ENCODE data around the gene PRSS33.

PRSS33 gene, protein sequence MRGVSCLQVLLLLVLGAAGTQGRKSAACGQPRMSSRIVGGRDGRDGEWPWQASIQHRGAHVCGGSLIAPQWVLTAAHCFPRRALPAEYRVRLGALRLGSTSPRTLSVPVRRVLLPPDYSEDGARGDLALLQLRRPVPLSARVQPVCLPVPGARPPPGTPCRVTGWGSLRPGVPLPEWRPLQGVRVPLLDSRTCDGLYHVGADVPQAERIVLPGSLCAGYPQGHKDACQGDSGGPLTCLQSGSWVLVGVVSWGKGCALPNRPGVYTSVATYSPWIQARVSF

DNA sequence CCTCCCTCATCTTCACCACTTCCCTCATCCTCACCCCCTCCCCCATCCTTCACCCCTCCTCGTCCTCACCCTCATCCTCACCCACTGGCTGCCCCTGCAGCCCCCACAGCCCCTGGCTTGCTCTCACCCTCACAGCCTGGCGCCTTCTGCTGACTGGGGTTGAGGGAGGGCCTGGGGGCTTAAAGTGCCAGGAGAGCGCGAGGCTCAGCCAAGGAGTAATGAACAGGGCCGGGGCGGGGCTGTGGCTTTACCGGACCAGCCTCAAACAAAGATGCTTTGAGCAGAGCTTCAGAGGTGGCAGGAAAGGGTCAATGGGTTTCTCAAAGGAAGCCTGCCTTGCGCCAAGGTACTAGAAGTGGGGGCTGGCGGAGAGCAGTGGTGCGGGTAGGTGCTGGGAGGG is at the start of gene PRSS33:
Gene PRSS33, minus strand, starts transcription at position 155 of the 400 bp plus-strand sequence. CDS start 1,013 bp downstream, outside the sequence.
- no peak for DNase-seq

DNA sequence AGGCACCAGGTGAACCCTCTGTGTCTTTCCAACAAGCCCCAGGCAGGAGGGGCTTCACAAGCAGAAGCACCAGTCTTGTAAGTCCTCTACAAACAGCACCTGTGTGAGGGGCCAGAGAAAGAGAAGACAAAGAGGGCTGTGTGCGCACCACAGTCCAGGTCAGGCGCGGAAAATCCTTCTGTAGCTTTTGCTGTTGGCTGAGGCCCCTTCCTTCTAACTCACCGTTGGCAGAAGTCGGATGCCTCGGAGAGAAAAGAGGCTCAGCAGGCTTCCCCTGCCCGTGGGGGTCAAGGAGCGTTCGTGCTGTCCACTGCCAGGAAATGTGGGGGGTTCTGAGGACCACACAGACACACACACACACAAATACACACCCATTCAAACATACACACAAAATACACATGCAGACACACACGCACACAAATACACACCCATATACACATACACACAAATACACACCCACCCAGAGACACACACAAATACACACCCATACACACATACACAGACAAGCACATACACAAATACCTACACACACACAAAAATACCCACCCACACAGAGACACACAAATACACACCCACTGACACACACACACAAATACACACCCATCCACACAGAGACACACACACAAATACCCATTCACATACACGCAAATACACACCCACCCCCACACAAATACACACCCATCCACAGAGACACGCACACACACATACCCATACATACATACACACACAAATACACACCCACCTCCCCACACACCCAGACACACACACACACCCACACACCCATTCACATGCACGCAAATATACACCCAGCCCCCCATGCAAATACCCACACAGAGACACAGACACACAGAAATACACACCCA is 49.5 kb upstream of the PRSS33 start:
- DNase-seq: no peak

DNA sequence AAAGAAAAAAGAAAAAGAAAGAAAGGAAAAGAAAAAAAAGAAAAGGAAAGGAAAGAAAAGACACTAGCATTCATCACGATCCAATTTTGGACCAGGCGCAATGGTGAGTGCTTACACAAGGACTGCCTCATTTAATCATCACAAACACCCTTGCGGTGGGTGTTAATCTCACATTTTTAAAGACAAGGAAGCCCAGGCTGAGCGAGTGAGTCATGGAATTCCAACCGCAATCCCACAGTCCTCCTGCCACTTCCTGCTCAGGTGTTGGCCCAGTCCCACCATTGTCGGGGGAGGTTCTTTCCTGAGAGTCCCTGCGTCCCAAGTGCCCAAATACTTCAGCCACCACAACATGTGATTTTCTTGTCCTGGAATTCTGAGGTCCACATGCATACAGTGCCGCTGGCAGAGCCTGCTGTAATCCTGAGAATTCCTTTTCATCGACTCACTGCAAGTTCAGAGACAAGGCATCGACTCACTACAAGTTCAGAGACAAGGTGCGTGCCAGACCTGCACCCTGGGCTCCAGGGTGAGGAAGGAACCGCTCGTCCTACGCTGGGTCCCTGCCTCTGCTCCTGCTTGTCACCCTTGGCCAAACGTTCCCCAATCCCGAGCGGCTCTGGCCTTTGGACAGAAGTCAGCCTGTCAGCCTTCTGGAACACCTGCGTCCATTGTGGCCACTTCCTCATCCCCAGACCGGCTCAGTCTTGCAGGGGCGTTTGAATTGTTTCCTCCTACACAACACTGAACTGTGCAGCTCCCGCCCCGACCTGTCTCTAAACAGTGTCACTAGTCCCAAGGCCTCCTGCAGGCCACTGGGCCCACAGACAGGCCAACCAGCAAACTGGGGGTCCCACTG is 48.5 kb upstream of the PRSS33 start:
- no peak for DNase-seq

DNA sequence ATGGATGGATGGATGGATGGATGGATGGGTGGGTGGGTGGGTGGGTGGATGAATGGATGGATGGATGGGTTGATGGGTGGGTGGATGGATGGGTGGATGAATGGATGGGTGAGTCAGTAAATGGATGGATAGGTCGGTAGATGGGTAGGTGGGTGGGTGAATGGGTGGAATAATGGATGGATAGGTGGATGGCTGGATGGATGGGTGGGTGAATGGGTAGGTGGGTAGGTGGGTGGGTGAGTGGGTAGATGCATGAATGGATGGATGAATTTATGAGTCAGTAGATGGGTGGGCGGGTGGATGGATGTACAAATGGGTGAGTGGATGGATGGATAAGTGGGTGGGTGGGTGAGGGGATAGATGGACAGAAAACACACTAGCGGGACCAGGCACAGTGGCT is 47.6 kb upstream of the PRSS33 start:
- DNase-seq: no peak

DNA sequence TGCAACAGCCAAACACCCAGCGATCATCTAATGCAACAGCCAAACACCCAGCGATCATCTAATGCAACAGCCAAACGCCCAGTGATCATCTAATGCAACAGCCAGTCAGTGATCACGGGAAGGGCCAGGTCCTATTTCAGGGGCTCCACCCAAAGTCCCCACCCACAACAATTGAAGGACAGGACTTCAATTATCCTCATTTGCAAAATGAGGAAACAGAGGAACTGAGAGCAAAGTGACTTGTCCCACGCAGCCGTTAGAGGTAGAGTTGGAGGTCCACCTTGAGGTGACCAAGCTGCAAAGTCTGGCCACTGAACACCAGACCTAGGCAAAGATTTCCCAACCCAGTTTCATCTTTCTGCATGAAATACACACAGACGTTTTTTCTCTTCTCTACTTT is 46.4 kb upstream of the PRSS33 start:
- DNase-seq: no peak

DNA sequence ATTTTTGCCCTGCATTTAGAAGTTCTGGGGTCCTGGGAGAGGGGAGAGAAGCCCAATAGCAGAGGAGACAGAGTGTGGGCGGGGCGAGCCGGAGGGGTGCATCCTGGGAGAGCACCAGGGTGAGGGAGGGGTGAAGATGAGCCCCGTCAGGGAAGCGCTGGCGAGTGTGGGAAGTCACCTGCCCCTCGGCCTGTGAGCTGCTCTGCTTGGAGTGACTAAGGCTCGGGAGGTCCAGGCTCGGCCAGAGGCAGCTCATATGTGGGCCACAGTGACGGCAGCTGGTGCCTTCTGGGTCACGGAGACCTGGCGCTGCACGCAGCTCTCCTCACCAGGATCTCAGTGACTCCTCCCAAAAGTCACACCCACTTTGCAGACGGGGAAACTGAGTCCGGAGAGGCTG is 43.8 kb upstream of the PRSS33 start:
- DNase-seq: no peak

DNA sequence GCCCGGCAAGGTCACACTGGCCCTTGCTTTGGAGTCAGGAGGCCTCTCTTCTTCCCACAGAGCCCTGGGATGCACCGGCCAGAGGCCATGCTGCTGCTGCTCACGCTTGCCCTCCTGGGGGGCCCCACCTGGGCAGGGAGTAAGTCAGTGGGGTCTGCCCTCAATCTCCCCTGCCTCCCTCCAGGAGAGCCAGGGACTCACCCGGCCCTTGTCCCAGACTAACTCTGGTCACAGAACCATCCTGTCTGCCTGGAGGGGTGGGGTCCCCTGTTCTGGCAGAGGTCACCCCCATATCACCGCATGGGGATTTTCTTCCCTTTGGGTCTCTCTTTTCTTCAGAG is 43.0 kb upstream of the PRSS33 start:
- no peak for DNase-seq

DNA sequence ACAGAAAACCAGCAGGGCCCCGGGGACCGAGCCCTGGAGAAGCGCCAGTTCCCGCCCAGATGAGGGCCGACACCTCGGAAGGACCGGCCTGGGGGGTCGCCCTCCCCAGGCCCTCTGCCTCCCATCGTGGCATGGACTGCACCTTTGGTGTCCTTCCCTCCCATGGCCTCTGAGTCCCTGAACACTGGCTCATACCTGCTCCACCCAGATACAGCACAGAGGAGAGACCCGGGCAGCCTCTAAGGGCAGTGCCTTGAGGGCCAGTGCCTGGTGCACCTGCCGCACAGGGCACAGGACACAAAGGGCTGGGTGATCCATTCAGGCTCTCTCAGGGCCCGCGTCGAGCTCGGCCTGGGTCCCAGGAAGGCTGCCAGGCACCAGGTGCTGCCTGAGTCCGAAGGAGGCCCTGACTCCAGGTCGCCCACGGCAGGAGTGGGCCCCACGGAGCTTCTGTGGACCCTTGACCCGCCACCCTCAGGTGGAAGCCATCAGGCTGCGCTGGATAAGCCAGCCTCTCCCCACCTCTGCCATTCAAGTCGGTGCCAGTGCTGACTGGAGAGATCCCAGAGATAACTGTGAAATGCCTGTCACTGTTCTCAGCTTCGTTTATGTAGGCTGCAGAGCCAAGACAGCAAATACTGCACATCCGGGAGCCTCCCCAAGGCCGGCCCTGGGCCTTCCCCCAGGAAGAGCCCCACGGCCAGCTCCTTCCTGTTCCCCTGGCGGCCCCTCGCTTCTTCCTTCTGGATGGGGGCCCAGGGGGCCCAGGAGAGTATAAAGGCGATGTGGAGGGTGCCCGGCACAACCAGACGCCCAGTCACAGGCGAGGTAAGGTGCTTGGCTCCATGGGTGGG is 42.4 kb upstream of the PRSS33 start, which contains the start of gene ZG16B:
Gene ZG16B, plus strand, starts transcription at position 803 of the 854 bp plus-strand sequence. CDS start 139 bp downstream, outside the sequence.
- DNase-seq: no peak

DNA sequence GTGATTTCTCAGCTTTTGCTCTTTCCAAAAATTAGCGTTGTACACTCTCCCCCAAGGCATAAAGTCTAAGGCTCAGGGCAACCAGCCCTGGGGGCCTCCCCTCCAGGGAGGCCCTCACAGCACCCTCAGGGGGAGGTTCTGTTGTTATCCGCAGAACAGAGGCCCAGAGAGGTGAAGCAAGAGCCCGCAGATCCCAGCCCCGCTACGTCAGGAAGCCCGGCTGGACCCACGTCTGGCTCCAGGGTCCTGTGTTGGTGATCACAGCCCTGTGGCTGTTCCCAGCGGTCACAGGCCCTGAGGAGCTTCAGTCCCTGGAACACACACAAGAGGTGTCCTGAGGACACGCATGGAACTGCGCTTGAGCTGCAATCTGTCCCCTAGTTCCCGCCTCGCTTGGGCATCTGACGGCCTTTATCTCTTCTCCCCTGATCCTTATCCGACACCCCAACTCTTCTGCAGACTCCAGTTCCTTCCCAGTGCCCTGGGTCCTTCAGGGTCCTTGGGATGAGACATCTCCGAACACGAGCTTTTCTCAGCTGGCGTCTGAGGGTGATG is 41.6 kb upstream of the PRSS33 start:
- no peak for DNase-seq

DNA sequence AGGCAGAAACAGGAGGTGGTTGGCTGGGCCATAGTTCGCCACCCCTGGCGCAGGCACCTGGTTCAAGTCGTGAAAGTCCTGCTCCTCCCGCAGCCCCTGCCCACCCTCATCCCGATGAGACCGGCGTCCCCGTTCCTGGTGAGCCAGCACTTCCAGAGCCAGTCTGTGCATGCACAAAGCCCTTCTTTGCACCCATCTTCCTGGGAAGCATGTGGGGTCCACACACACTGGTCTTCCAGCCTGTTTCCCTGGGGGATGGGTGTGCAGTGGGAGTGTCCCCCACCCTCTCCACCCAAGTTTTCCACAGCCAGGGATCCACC is 41.1 kb upstream of the PRSS33 start:
- no peak for DNase-seq

DNA sequence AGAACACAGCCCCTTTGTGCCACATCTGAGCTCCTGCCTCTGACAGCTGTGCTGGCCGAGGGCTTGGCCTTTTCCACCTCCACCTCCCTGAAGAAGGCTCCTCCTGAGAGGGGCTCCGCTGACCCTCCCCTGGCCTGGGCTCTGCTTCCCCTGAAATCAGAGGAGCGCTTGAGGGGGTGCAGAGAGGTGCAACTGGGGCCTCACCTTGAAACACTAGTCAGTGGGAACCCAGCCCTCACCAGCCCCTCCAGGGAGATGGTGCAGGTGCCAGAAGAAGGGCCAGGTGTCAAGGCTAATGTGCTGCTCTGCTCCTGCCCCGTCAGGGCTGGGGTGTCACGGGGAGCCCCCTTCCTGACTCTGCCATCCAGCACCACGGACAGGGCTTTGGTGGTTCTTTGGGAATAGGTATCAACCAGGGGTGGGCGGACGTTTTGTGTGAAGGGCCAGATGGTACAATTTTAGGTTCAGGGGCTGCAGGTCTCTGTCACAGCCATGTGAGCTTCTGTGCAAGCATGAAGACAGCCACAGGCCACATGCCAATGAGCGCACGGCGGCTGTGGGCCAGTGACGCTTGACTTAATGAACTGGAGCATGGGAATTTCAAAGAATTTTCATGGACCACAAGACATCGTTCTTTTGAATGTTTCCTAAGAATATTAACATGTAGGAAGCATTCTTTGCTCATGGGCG is 40.6 kb upstream of the PRSS33 start:
- DNase-seq: no peak

DNA sequence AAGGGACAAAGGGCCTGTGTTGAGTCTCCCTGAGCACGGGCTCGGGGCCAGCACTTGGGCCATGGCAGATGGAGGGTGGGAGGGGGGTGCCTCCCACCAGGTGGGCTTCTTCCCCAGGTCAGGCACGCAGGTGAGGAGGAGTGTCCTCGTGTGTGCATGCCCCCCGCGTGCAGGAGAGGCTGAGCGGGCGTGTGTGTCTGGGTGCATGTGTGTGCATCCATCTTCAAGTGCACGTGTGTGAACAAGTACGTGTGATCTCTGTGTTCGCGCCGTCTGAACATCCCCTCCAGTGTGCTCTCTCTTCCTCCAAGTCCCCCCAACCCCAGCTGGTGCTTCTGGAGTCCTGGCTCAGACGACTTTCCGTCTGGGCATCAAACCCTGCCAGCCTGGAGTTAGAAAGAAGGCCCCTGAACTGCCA is 40.0 kb upstream of the PRSS33 start:
- DNase-seq: no peak

DNA sequence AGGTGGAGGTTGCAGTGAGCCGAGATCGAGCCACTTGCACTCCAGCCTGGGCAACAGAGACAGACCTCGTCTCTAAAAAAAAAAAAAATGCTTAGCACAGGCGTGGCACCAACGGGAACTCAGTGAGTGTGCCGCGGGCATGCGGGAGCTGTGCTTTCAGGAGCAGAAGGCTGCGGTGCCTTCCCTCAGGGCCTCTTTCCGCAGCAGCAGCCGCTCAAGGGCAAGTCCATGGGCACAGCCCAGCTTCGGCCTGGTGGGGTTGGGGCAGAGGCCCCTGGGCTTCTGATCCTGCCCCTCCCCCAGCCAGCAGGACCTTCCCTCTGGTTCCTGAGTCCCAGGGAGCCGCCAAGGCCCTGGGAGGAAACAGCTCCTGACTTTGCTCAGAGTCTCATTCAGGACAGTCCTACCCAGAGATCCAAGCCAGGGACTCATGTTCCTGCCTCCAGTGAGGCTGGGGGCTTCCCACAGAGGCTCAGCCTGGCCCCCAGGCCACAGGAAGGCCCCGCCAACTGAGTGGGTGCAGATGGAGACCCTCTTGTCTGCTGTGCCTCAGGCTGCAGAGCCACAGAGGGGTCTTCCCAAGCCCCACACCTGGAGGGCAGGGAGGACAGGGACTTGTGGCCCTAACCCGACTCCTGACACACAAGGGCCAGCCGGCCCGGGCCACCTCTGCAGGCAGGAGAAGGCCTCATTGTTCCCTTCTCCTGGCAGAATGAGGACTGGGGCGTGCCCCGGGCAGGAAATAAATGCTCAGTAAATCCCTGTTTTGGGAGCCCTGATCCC is 39.4 kb upstream of the PRSS33 start:
- no peak for DNase-seq

DNA sequence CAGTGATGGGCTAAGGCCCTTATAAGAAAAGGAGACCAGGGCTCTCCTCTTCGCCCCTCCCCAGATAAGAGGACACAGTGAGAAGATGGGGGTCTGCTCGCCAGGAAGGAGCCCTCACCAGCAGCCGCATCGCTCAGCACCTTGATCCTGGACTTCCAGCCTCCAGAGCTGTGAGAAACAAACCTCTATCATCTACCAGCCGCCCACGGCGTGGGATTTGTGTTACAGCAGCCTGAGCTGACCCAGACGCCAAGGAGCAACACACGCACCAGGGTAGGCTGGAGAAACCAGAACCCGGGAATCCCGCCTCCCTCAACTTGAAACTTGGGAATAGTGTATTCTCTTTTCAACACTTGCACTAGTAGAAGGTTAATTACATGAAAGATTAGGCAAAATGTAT is 38.5 kb upstream of the PRSS33 start:
- DNase-seq: no peak

DNA sequence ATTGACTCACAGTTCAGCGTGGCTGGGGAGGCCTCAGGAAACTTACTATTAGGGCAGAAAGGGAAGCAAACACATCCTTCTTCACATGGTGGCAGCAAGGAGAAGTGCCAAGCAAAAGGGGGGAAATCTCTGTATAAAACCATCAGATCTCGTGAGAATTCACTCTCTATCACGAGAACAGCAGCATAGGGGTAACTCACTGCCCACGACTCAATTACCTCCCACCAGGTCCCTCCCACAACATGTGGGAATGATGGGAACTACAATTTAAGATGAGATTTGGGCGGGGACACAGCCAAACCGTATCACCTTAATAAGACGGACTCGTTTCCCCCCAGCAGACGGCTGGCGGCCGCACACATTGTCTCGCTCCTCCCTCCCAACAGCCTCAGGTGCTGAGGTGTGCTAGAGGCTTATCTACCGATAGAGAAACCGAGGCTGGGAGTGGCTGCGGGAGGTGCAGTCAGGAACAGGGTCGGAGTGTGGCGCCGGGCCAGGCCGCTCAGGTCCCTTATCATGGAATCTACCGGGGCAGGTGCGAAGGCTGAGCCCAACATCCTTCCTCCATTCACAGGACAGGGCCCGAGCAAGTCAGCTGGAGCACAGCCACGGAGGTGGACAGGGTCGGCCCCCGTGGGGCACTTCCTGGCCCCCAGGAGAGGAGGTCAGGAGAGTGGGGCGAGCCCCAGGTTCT is 37.8 kb upstream of the PRSS33 start:
- DNase-seq: no peak

DNA sequence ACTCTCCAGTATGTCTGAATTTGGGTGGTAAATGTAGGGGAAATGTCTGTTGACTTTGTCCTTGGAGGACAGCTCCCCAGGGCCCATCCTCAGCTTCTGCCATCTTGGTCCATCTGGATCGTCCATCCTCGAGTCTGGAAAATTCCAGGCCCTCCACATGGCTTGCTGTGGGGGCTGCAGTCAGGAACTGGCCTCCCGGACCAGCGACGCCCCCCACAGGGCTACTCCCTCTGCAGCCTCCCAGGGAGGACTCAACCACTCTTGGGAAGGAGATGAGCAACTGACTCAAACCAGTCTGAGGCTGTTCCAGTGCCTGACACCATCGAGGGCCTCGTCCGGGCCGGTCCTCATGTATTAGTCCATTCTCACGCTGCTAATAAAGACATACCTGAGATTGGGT is 37.3 kb upstream of the PRSS33 start:
- no peak for DNase-seq

DNA sequence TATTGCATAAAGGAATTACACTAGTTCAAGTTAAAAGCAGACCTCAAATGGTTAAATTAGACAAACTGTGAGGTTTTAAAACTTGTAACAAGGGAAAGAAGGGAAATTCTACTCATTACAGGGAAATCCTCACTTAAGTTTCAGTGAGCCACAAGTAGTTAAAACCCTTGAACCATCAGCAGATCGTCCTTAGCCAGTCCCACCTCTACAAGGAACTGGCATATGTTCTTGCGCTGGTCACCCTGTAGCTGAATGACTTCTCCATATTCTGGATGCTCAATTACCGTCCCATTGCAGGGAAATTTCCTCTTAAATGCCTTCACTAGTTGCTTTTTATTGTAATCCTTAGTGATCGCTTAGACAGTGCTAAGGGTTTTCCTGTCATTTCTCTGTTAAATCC is 35.1 kb upstream of the PRSS33 start:
- DNase-seq: no peak

DNA sequence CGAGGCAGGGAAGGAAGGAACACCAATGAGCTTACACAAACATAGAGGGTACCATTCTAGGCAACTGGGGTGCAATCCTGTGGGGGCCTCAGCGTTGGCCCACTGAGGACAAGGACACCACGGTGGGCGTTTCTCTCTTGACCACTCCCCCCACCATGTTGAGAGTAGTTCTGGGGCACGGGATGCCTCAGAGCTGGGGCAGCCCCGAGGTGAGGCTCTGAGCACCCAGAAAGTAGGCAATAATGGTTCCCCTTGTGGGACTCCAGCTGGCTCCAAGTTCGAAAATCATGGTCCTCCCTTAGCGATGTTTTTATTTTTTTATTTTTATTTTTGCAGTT is 34.8 kb upstream of the PRSS33 start:
- no peak for DNase-seq

DNA sequence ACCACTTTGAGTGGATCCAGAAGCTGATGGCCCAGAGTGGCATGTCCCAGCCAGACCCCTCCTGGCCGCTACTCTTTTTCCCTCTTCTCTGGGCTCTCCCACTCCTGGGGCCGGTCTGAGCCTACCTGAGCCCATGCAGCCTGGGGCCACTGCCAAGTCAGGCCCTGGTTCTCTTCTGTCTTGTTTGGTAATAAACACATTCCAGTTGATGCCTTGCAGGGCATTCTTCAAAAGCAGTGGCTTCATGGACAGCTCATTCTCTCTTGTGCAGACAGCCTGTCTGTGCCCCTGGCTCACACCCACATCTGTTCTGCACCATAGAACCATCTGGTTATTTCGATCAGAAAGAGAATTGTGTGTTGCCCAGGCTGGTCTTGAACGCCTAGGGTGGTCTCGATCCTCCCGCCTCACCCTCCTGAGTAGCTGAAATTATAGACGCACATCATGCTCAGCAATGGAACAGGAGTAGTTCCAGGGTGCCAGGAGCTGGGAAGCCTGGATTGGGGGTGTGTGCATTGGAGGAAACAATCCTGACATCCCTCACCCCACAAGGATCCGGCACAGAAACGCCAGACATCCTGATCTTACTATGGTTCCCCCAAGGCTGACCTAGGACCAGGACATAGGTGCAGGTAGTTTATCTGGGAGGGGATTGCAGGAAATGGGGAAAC is 34.3 kb upstream of the PRSS33 start:
- no peak for DNase-seq
